HUES48 (cell line): ENCODE results near the gene EYS.
"Not testable (repeated sequence)": the region's sequence is repeated elsewhere in the genome, so short reads cannot be mapped to it uniquely, and the experiment has no call there.

Experiments used
- H3K27ac ChIP-seq: one replicate; pipeline ENCODE4 v1.7.0; 2013; ENCODE audit warnings: low read depth, low read length, inconsistent platforms
- H3K27me3 ChIP-seq: 2 replicates; pipeline ENCODE4 v1.6.1; 2013; ENCODE audit warnings: mild to moderate bottlenecking, low read length; ENCODE audit not compliant: control insufficient read depth, insufficient read depth
- H3K36me3 ChIP-seq: 2 replicates; pipeline ENCODE4 v1.6.1; 2013; ENCODE audit warnings: low read length; ENCODE audit not compliant: control insufficient read depth, insufficient read depth
- H3K4me1 ChIP-seq: 2 replicates; pipeline ENCODE4 v1.6.1; 2013; ENCODE audit warnings: mild to moderate bottlenecking, low read length; ENCODE audit not compliant: control insufficient read depth, insufficient read depth
- H3K4me3 ChIP-seq: 2 replicates; pipeline ENCODE4 v1.5.1; 2013; ENCODE audit warnings: mild to moderate bottlenecking, low read depth, low read length
- H3K9ac ChIP-seq: 2 replicates; pipeline ENCODE4 v1.6.1; 2013; ENCODE audit warnings: mild to moderate bottlenecking, low read depth, low read length, moderate library complexity
- H3K9me3 ChIP-seq: 2 replicates; pipeline ENCODE4 v1.6.1; 2013; ENCODE audit warnings: low read length; ENCODE audit not compliant: control insufficient read depth, insufficient read depth

The EYS gene

GRCh38 chr6:63864671-63865318 is 1842.2 kb downstream of the EYS start:
- H3K9ac ChIP-seq, result no peak overlapping the region

DNA sequence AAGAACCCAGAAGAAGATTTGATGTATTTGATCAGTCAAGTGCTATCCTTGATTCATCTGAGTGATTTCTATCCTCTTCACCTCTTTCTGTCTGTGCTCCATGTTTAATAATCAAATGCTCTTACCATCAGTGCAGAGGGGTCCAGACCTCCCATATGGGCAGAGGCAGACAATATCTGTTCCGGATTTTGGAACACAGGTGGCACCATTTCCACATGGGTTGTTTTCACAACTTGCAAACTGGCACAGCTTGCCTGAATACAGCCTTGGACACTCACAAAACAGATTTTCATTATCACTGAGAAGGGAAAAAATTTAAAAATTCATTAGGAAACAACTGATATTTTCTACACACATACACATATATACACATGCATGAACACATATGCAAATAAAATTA is 1843.0 kb downstream of the EYS start:
- Histone ChIP-seq H3K9ac (no peak overlapping the region), H3K4me3 (no peak overlapping the region), H3K4me1 (no peaks in the 10 kb centered on the region), H3K36me3 (no peaks in the 10 kb centered on the region), H3K27ac (no peak overlapping the region), H3K9me3 (no peaks in the 10 kb centered on the region), H3K27me3 (no peaks in the 10 kb centered on the region)

More at GRCh38 chr6:63864671-63865318, 1842.2 kb downstream of the EYS start:
- H3K9me3 ChIP-seq, result no peaks in the 10 kb centered on the region
- H3K27ac ChIP-seq, result no peak overlapping the region
- H3K4me3 ChIP-seq, result no peak overlapping the region
- no peaks in the 10 kb centered on the region for H3K36me3 ChIP-seq
- no peaks in the 10 kb centered on the region for H3K4me1 ChIP-seq
- no peaks in the 10 kb centered on the region for H3K27me3 ChIP-seq

DNA sequence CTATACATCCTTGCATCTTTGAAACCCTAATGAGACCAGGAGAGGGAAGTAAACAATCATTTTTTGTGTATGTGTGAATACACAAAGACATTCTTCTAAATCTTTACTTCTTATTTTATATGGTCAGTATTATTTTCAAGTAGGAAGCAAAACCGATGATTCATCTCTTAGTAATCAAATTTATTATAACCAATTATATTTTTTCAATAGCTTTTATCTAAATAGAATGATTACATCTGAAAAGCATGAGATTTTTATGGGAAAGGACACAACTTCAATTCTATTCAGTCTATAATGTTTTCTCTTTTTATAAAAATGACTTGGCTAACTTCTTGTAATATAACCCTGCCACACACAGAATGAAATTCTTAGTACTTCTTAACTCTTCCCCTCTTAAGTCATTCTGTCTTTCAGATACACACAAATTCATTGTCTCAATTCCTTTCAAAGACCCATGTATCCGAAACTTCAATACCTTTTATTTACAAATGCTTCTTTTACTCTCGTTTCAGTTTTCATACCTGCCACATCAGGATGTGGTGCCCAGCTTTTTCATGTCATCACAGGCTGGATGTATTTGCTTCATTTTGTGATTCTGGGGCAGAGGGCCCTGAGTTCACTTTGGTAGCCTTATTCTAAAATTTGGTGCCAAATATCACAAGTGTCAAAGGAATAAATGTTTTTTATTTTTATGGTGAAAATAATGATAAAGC is 1844.4 kb downstream of the EYS start:
- no peak overlapping the region for H3K27ac ChIP-seq
- no peak overlapping the region for H3K4me3 ChIP-seq
- no peaks in the 10 kb centered on the region for H3K9me3 ChIP-seq
- no peak overlapping the region for H3K9ac ChIP-seq
- H3K36me3 ChIP-seq, result no peaks in the 10 kb centered on the region
- no peaks in the 10 kb centered on the region for H3K4me1 ChIP-seq
- no peaks in the 10 kb centered on the region for H3K27me3 ChIP-seq

DNA sequence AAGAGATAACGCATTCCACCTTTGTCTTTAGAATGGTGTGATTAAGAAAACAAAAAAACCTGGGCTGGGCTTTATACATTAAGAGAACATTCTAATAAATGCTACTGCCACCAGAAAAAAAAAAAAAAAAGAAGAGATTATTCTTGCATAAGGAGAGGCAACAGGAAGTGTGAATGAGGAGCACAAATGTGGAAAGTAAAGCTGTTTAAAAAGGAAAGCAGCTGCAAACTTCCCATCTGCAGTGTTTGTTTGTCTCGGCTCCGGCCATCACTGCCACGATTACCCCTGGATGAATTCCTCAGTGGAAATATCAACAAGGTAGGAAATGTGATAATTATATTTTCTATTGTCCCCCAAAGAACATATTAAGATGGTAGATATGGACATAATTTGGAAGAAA is 1847.5 kb downstream of the EYS start:
- Histone ChIP-seq H3K27me3 (no peaks in the 10 kb centered on the region), H3K4me3 (no peak overlapping the region), H3K4me1 (no peaks in the 10 kb centered on the region), H3K9me3 (no peaks in the 10 kb centered on the region), H3K36me3 (no peaks in the 10 kb centered on the region), H3K9ac (no peak overlapping the region), H3K27ac (no peak overlapping the region)

DNA sequence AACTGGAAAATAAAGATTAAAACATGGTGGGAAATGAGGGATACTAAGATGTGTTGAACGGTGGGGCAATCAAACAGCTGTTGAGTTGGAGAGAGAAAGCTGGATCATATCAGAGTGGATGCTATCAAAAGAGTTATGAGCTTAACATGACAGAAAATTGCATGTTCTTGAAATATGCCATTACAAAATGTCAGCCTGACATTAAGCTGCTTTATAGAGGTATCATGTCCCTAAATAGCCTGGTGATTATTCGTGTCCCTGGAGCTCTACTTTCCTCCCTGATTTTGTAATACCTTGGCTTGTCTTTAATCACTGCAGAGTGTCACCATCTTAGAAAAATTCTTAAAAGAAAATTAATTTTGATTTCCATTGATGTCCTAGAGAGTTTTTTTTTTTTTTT is 1848.3 kb downstream of the EYS start:
- Histone ChIP-seq H3K27me3 (no peaks in the 10 kb centered on the region), H3K4me3 (no peak overlapping the region), H3K9ac (no peak overlapping the region), H3K4me1 (no peaks in the 10 kb centered on the region), H3K27ac (no peak overlapping the region), H3K36me3 (no peaks in the 10 kb centered on the region), H3K9me3 (no peaks in the 10 kb centered on the region)

DNA sequence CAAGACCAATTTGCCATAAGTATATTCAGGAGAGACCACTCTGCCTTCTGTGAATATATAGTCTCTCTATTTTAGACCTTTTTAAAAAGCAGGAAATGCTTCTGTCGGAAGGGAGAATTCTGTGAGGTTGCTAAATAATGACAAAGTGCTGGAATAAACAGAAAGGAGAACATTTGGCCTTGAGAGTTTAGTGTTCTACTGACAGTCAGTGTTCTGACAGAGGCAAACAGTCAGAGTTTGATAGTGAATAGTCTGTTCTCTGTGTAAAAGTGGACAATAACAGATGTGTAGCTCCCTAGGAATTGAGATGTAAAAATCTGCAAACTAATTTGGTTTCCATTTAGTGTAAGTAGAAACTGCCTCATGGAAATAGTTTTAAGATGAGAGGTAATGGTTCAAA is 1850.8 kb downstream of the EYS start:
- H3K4me1 ChIP-seq, result no peaks in the 10 kb centered on the region
- H3K4me3 ChIP-seq, result no peak overlapping the region
- H3K9me3 ChIP-seq, result no peaks in the 10 kb centered on the region
- no peaks in the 10 kb centered on the region for H3K36me3 ChIP-seq
- no peaks in the 10 kb centered on the region for H3K27me3 ChIP-seq
- H3K9ac ChIP-seq, result no peak overlapping the region
- H3K27ac ChIP-seq, result no peak overlapping the region

DNA sequence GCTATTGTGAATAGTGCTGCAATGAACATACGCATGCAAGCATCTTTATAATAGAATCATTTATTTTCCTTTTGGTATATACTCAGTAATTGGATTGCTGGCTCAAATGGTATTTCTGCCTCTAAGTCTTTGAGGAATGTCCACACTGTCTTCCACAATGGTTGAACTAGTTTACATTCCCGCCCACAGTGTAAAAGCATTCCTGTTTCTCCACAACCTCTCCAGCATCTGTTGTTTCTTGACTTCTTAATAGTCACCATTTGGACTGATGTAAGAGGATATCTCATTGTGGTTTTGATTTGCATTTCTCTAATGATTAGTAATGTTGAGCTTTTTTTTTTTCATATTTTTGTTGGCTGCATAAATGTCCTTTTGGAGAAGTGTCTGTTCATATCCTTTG is 1862.7 kb downstream of the EYS start:
- Histone ChIP-seq H3K4me1 (no peaks in the 10 kb centered on the region), H3K27me3 (no peaks in the 10 kb centered on the region), H3K36me3 (no peaks in the 10 kb centered on the region), H3K27ac (no peak overlapping the region), H3K9ac (no peak overlapping the region), H3K9me3 (no peaks in the 10 kb centered on the region), H3K4me3 (no peak overlapping the region)

GRCh38 chr6:63839485-63839884 is 1867.5 kb downstream of the EYS start:
- Histone ChIP-seq H3K36me3 (no peaks in the 10 kb centered on the region), H3K4me1 (no peaks in the 10 kb centered on the region), H3K27me3 (no peaks in the 10 kb centered on the region), H3K9me3 (no peaks in the 10 kb centered on the region), H3K4me3 (no peak overlapping the region), H3K27ac (no peak overlapping the region), H3K9ac (no peak overlapping the region)

DNA sequence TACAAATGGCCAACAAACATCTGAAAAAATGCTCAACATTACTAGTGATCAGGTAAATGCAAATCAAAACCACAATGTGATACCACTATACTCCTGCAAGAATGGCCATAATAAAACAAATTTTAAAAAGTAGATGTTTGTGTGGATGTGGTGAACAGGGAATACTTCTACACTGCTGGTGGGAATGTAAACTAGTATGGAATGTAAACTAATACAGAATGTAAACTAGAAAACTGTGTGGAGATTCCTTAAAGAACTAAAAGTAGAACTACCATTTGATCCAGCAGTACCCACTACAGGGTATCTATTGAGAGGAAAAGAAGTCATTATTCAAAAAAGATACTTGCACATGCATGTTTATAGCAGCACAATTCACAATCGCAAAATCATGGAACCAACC is 1878.3 kb downstream of the EYS start:
- H3K9me3 ChIP-seq, H3K4me1 ChIP-seq, H3K4me3 ChIP-seq, H3K9ac ChIP-seq, H3K27me3 ChIP-seq, H3K36me3 ChIP-seq, H3K27ac ChIP-seq: not testable (repeated sequence)

DNA sequence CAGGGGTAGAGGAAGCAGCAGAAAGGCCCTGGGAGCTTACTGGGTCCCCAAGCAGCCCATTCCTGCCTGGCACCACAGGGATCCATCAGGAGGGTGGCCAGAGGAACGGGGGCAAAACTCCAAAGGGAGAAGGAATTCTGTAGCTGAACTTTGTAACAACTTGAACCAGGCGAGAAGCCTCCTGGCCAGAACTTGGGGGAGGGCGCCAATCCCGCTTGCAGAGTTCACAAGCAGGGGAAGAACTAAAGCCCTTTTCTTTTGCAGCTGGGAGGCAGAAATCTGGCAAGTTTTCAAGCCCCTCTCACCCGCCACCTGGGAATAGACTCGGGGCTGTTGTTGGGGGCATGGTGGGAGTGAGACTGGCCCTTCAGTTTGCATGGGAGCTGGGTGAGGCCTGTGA is 1882.3 kb downstream of the EYS start:
- H3K9ac ChIP-seq, result no peak overlapping the region
- no peak overlapping the region for H3K4me3 ChIP-seq
- H3K9me3 ChIP-seq, result peaks cover 9% of the 10 kb centered on the region; the same call in 1 of the 2 replicates
- H3K27me3 ChIP-seq, result no peaks in the 10 kb centered on the region
- H3K36me3 ChIP-seq, result no peaks in the 10 kb centered on the region
- H3K4me1 ChIP-seq, result no peaks in the 10 kb centered on the region
- no peak overlapping the region for H3K27ac ChIP-seq

- Histone ChIP-seq H3K27me3 (no peaks in the 10 kb centered on the region), H3K9me3 (no peaks in the 10 kb centered on the region), H3K9ac (no peak overlapping the region), H3K4me3 (no peak overlapping the region), H3K4me1 (no peaks in the 10 kb centered on the region), H3K36me3 (no peaks in the 10 kb centered on the region), H3K27ac (no peak overlapping the region)
Measured at GRCh38 chr6:63821442-63821841, 1885.6 kb downstream of the EYS start.
